Activated CD4-positive, alpha-beta memory T cell treated with anti-CD3 and anti-CD28 coated beads, Interleukin-2, amount 10 ng/mL, durations not matched to agents 7 days and 5 days (primary cell): Measurements from ENCODE around the gene EMX2. TPM values are rescaled to one million over a fixed set of nuclear protein-coding genes. Genes with fewer than 3 reads are reported as not detected.

ENCODE experiments used
- CTCF ChIA-PET: fragments of 350-600 bp; sonication (Branson Sonifier 250); formaldehyde crosslinking; loops from one replicate; lab custom pipeline; 2021; ENCODE audit warnings: antibody characterized with exemption, inconsistent platforms; lab: Charles Lee
- POLR2A ChIA-PET: fragments of 350-600 bp; sonication (Branson Sonifier 250); formaldehyde crosslinking; loops from one replicate; lab custom pipeline; 2021; ENCODE audit warnings: antibody characterized with exemption; lab: Charles Lee
- DNase-seq: peaks from one replicate; pipeline ENCODE4 v3.0.0-alpha.2; 2020
- H3K27ac Mint-ChIP-seq: one replicate; pipeline ENCODE4 v1.8.0; 2021; ENCODE audit warnings: mild to moderate bottlenecking, mixed read lengths
- H3K27me3 Mint-ChIP-seq: one replicate; pipeline ENCODE4 v1.8.0; 2021; ENCODE audit warnings: mixed read lengths
- H3K36me3 Mint-ChIP-seq: one replicate; pipeline ENCODE4 v1.8.0; 2021; ENCODE audit warnings: low read depth, mixed read lengths
- H3K4me1 Mint-ChIP-seq: one replicate; pipeline ENCODE4 v1.8.0; 2021; ENCODE audit warnings: mixed read lengths
- H3K4me3 Mint-ChIP-seq: one replicate; pipeline ENCODE4 v1.8.0; 2021; ENCODE audit warnings: mild to moderate bottlenecking, mixed read lengths
- H3K9me3 Mint-ChIP-seq: one replicate; pipeline ENCODE4 v1.8.0; 2021; ENCODE audit warnings: mixed read lengths
- total RNA-seq, 2 experiments: library from RNA; stranded (reverse); gene quantifications; one replicate each; pipeline ENCODE4 v1.2.3, GENCODE V29; 2021

EMX2 gene
- total RNA-seq, 2 experiments from 2014 or later, result not detected

DNA sequence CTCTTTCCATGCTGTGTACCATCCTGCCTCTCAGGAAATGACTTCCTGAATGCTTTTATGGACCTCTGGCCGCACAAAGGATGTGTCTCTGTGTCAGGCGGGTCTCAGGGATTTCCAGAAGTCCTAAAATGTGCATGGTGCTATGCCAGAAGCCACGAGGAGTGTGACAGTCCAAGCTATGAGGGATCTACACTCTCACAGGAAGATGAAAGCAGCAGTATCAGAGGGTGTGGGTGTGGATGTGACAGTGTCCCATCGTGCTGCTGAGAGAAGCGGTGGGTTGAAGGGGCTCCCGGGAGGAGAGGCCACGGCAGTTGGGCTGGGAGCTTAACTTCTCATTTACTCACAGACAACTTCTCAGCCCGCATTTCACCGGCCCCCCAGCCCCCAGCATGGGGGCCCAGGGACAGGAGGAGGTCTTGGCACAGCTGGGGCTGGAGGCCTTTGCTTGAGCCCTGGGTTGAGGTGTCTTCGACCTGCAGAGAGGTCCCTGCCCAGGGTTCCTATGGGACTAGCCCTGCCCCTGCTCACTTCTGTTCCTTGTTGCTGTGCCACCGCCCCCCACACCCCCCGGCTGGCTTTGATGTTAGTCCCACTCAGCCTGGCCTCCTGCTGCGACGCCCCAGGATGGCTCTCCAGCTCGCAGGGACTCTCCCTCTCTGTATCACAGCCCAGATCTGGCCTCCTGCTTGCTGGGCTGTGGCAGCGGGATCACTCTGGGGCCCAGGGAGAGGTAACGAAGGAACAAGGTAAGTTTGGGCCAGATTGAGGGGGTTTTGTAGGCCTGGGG, 30.8 kb upstream of the EMX2 start:
- ChIA-PET CTCF (interaction anchor here (0.7 kb wide), 1 partner anchor 330 kb away, joined by 6 read pairs; no protein-coding TSS in a partner anchor), POLR2A (no interaction called here)
- H3K36me3 Mint-ChIP-seq, result no peaks in the 10 kb centered on the region
- H3K27me3 Mint-ChIP-seq, result peaks cover 7% of the 10 kb centered on the region
- DNase-seq, result no peak
- no peak overlapping the region for H3K27ac Mint-ChIP-seq
- no peaks in the 10 kb centered on the region for H3K9me3 Mint-ChIP-seq
- H3K4me1 Mint-ChIP-seq, result no peaks in the 10 kb centered on the region
- no peak overlapping the region for H3K4me3 Mint-ChIP-seq

DNA sequence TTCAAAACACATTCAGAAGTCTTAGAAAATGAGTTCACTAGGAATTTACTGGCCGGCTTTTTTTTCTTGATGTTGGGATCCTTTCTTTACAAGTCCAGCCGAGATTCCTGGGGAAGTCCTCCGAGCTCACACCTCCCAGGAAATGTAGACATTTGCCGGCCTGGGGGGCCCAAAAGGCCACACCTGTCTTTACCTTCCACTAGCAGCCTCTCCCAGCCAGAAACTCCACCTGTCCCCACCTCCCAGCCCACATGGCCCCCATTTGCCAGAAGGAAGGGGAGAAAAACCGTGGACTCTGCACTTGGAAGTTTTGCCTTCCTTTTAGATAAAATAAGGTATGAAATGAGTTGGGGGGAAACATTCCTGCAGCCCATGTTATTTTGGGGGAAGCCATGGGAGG, 27.6 kb upstream of the EMX2 start:
- Mint-ChIP-seq H3K27me3 (peaks cover 19% of the 10 kb centered on the region), H3K9me3 (no peaks in the 10 kb centered on the region), H3K27ac (no peak overlapping the region), H3K36me3 (no peaks in the 10 kb centered on the region), H3K4me3 (no peak overlapping the region), H3K4me1 (no peaks in the 10 kb centered on the region)
- ChIA-PET CTCF (interaction anchor here (1.5 kb wide), 1 partner anchor 19 kb away, joined by 3 read pairs; no protein-coding TSS in a partner anchor), POLR2A (no interaction called here)
- no peak for DNase-seq

DNA sequence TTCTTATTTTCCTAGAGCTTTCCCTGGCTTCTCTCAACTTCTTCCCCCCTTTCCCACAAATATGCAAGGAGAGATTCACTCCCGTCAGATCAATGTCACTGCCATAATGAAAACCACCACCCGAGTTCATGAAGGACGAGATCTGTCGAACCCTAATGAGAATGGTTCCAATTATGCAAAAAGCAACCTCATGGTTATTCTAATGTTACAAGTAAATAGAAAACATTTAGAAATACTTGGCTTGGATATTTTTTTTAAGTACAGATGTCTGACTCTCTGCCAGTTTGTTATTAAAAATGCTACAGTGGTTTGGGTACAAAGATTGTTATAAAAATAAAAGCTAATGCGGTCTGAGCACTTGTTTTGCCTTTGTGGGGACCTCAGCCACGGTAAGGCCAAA, 25.9 kb upstream of the EMX2 start:
- no peak overlapping the region for H3K4me3 Mint-ChIP-seq
- no peaks in the 10 kb centered on the region for H3K4me1 Mint-ChIP-seq
- CTCF ChIA-PET, result no interaction called here
- no peaks in the 10 kb centered on the region for H3K36me3 Mint-ChIP-seq
- H3K9me3 Mint-ChIP-seq, result no peaks in the 10 kb centered on the region
- H3K27ac Mint-ChIP-seq, result no peak overlapping the region
- POLR2A ChIA-PET, result no interaction called here
- no peak for DNase-seq
- peaks cover 18% of the 10 kb centered on the region for H3K27me3 Mint-ChIP-seq

- no peaks in the 10 kb centered on the region for H3K36me3 Mint-ChIP-seq
- no peaks in the 10 kb centered on the region for H3K4me1 Mint-ChIP-seq
- DNase-seq, result no peak
- H3K4me3 Mint-ChIP-seq, result no peak overlapping the region
- H3K27ac Mint-ChIP-seq, result no peak overlapping the region
- POLR2A ChIA-PET, result no interaction called here
- H3K27me3 Mint-ChIP-seq, result peaks cover 23% of the 10 kb centered on the region
- H3K9me3 Mint-ChIP-seq, result no peaks in the 10 kb centered on the region
- CTCF ChIA-PET, result interaction anchor here (0.9 kb wide), 1 partner anchor 22 kb away, joined by 4 read pairs; no protein-coding TSS in a partner anchor
These were observed 24.3 kb upstream of the EMX2 start for GRCh38 chr10:117518246-117518645.

DNA sequence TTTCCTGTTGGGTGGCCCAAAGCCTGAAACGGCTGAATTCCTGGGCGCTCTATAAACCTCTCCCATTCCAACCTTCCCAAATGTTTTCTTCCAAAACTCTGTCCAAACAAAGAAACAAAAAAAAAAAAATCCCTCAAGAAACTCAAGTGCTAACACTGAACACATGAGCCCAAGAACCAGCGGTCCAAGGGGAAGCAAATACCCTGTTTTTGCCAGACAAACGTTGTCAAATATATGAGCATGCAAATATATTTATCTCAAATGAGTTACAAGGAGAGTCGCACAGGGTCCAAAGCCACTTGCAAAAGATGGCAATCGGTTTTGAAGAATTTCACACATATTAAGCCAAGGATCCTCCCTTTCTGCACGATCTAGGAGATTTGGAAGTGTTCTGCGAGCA, 23.3 kb upstream of the EMX2 start:
- CTCF ChIA-PET, result no interaction called here
- Mint-ChIP-seq H3K36me3 (no peaks in the 10 kb centered on the region), H3K4me1 (no peaks in the 10 kb centered on the region), H3K27ac (no peak overlapping the region), H3K9me3 (no peaks in the 10 kb centered on the region), H3K4me3 (no peak overlapping the region), H3K27me3 (peaks cover 25% of the 10 kb centered on the region)
- DNase-seq, result no peak
- POLR2A ChIA-PET, result no interaction called here

GRCh38 chr10:117519879-117520278, 22.7 kb upstream of the EMX2 start:
- ChIA-PET POLR2A (no interaction called here), CTCF (no interaction called here)
- H3K36me3 Mint-ChIP-seq, result no peaks in the 10 kb centered on the region

GRCh38 chr10:117530791-117531190, 11.8 kb upstream of the EMX2 start:
- no peaks in the 10 kb centered on the region for H3K4me1 Mint-ChIP-seq
- H3K27me3 Mint-ChIP-seq, result peaks cover 62% of the 10 kb centered on the region
- no peaks in the 10 kb centered on the region for H3K9me3 Mint-ChIP-seq
- no peak overlapping the region for H3K27ac Mint-ChIP-seq
- CTCF ChIA-PET, result no interaction called here
- no peak for DNase-seq
- H3K36me3 Mint-ChIP-seq, result no peaks in the 10 kb centered on the region
- POLR2A ChIA-PET, result no interaction called here
- no peak overlapping the region for H3K4me3 Mint-ChIP-seq

More at GRCh38 chr10:117519879-117520278, 22.7 kb upstream of the EMX2 start:
- peaks cover 27% of the 10 kb centered on the region for H3K27me3 Mint-ChIP-seq
- H3K27ac Mint-ChIP-seq, result no peak overlapping the region
- H3K4me1 Mint-ChIP-seq, result no peaks in the 10 kb centered on the region
- H3K9me3 Mint-ChIP-seq, result no peaks in the 10 kb centered on the region
- H3K4me3 Mint-ChIP-seq, result no peak overlapping the region
- DNase-seq, result no peak

DNA sequence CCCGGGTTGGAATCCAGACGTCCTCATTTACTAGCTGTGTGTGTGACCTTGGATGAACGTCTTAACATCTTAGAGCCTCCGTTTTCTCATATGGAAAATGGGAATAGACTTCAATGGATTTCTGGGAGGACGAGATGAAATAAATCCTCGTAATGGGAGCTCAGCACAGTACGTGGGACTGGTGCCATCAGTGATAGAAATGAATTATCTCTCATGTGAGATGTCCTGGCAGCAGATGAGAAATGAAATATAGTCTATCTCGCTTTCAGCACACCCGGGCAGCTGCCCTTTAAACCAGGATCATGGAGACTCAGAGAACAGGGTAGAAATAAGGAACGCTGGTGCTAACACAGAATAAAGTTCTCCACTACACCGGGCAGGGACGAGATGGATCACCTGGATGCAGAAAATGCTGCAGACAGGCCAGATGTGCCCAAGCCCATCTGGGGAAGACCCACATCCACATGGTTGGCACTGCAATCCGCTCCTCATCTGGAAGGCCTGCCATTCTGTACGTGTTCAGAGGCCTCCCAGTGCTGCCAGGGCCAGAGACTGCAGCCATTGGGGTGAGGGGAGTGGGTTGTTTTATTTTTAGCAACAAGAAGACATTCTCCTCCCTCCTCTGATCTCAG, 11.1 kb upstream of the EMX2 start:
- no peak for DNase-seq
- H3K36me3 Mint-ChIP-seq, result no peaks in the 10 kb centered on the region
- H3K9me3 Mint-ChIP-seq, result no peaks in the 10 kb centered on the region
- ChIA-PET POLR2A (no interaction called here), CTCF (no interaction called here)
- no peak overlapping the region for H3K4me3 Mint-ChIP-seq
- peaks cover 69% of the 10 kb centered on the region for H3K27me3 Mint-ChIP-seq
- H3K4me1 Mint-ChIP-seq, result no peaks in the 10 kb centered on the region
- H3K27ac Mint-ChIP-seq, result no peak overlapping the region

DNA sequence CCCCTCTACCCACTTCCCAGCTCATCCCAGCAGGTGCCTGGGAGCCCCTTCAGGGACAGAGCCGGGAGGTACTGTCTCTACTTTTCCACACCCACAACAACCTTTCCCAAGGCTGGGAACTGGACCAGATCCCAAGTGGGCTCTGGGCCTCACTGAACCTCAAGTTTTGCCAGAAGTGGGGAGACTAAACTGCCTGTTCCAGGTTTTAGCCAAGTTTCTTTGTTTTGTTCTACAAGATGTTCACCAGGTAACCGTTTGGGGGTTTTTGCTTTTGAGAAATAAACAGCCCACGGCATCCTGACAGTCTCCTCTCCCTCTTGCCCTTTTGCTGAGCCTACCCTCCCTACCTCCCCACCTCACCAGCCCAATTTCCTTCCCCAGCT, 10.6 kb upstream of the EMX2 start:
- no peak for DNase-seq
- Mint-ChIP-seq H3K36me3 (no peaks in the 10 kb centered on the region), H3K9me3 (no peaks in the 10 kb centered on the region), H3K27ac (no peak overlapping the region), H3K27me3 (peaks cover 72% of the 10 kb centered on the region), H3K4me1 (no peaks in the 10 kb centered on the region), H3K4me3 (no peak overlapping the region)
- ChIA-PET CTCF (no interaction called here), POLR2A (no interaction called here)

GRCh38 chr10:117532451-117533107, 10.0 kb upstream of the EMX2 start:
- CTCF ChIA-PET, result no interaction called here
- POLR2A ChIA-PET, result no interaction called here
- Mint-ChIP-seq H3K36me3 (no peaks in the 10 kb centered on the region), H3K4me3 (no peak overlapping the region), H3K27ac (no peak overlapping the region), H3K4me1 (no peaks in the 10 kb centered on the region), H3K27me3 (peaks cover 72% of the 10 kb centered on the region), H3K9me3 (no peaks in the 10 kb centered on the region)
- DNase-seq, result no peak

- Mint-ChIP-seq H3K27me3 (peaks cover 76% of the 10 kb centered on the region), H3K27ac (no peak overlapping the region)
These were observed 8.9 kb upstream of the EMX2 start for GRCh38 chr10:117533507-117534281.

DNA sequence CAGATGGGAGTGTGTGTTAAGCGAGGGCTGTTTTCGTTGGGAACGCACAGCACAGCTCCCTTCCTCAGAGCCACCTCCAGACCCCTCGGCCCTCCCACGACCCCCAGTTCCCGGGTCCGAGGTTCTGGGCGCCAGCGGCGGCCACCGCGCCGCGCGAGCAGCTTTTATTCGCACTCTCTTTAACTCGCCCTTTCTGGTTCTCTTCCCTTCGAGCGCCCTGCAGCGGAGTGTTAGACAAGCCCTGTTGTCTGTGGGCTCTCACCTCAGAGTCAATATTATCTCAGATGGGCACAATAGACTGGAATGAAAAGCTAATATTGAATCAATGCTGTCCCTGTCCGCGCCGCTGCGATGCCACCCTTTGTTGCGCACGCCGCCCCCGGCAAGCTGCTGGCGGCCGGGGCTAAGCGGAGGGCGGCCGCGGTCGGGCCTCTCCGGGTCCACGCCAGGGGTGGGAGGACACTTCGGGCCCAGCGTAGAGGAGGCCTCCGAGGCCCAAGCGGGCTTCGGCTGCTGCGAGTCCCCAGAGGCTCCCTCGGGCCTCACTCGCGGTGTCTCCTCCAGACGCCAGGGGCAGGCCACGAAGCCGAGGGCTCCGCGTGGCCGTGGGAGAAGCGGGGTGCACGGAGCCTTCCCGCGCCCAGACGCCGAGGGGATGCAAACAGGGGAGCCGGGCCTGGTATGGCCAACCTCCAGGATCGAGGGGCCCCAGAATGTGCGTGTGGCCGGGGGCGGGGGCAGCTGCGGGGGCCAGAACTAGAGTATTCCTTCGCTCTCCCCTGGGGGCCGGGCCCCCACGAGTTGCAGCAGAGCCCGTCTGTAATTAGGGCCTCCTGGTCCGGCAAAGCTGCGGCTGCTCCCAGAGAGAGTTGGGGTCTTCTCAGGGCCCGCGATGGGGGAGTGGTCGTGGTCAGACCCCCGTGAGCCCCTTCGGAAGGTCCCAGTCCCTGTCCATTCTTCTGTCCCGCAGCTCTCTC, 7.9 kb upstream of the EMX2 start:
- Mint-ChIP-seq H3K4me1 (peaks cover 3% of the 10 kb centered on the region), H3K4me3 (no peak overlapping the region), H3K27me3 (peaks cover 80% of the 10 kb centered on the region), H3K9me3 (no peaks in the 10 kb centered on the region), H3K36me3 (no peaks in the 10 kb centered on the region), H3K27ac (no peak overlapping the region)
- ChIA-PET POLR2A (no interaction called here), CTCF (no interaction called here)
- DNase-seq, result no peak

More at GRCh38 chr10:117533507-117534281, 8.9 kb upstream of the EMX2 start:
- no peak for DNase-seq
- POLR2A ChIA-PET, result no interaction called here
- H3K4me3 Mint-ChIP-seq, result no peak overlapping the region
- peaks cover 3% of the 10 kb centered on the region for H3K4me1 Mint-ChIP-seq
- no peaks in the 10 kb centered on the region for H3K36me3 Mint-ChIP-seq
- CTCF ChIA-PET, result no interaction called here
- no peaks in the 10 kb centered on the region for H3K9me3 Mint-ChIP-seq
